Coronary artery (tissue), 2 donors: ENCODE results near the gene KLC1.

Experiments
- DNase-seq: peaks from one replicate; pipeline ENCODE4 v3.0.0-alpha.2; 2017; ENCODE audit warnings: low spot score
- H3K27ac ChIP-seq, 2 donors: fragments of 200-600 bp; sonication (generic); one replicate each; pipeline ENCODE4 v1.5.1; 2016 to 2019
- H3K4me3 ChIP-seq: fragments of 200-600 bp; sonication (generic); 2 replicates; pipeline ENCODE4 v1.5.1; 2016; ENCODE audit warnings: mild to moderate bottlenecking, moderate library complexity
- CTCF ChIP-seq: fragments of 200-600 bp; sonication (generic); IDR thresholded peaks from one replicate; pipeline ENCODE4 v1.5.1; 2019; ENCODE audit warnings: antibody characterized with exemption

The KLC1 gene

GRCh38 chr14:103704708-103705107, 75.7 kb downstream of the KLC1 start:
- peak overlapping the region in 1 of 2 donors; percentile 26 for H3K27ac ChIP-seq

GRCh38 chr14:103705118-103705503, 76.1 kb downstream of the KLC1 start:
- Histone ChIP-seq H3K4me3 (no peak overlapping the region), H3K27ac (peak overlapping the region in 1 of 2 donors; percentile 26)
- TF ChIP-seq CTCF, result no peak
- no peak for DNase-seq

More at GRCh38 chr14:103704708-103705107, 75.7 kb downstream of the KLC1 start:
- no peak overlapping the region for H3K4me3 ChIP-seq
- no peak for DNase-seq
- TF ChIP-seq CTCF, result no peak

GRCh38 chr14:103705504-103706284, 76.7 kb downstream of the KLC1 start:
- TF ChIP-seq CTCF, result no peak
- Histone ChIP-seq H3K4me3 (no peak overlapping the region), H3K27ac (peak overlapping the region in 1 of 2 donors; percentile 72)
- DNase-seq, result no peak

- no peak for TF ChIP-seq CTCF
- H3K27ac ChIP-seq, result peak overlapping the region in 1 of 2 donors; percentile 72
- H3K4me3 ChIP-seq, result no peak overlapping the region
- DNase-seq, result no peak
Measured at GRCh38 chr14:103706551-103707328, 77.7 kb downstream of the KLC1 start.

GRCh38 chr14:103707329-103708263, 78.6 kb downstream of the KLC1 start:
- no peak for DNase-seq
- no peak for TF ChIP-seq CTCF
- Histone ChIP-seq H3K27ac (peak overlapping the region in 1 of 2 donors; percentile 72), H3K4me3 (no peak overlapping the region)

- Histone ChIP-seq H3K4me3 (no peak overlapping the region), H3K27ac (peak overlapping the region in 1 of 2 donors; percentile 42)
- DNase-seq, result no peak
- no peak for TF ChIP-seq CTCF
Measured at GRCh38 chr14:103708750-103709187, 79.8 kb downstream of the KLC1 start.
